SK-N-SH (cell line): ENCODE measurements around the gene CEL.

Source experiments
- CTCF ChIP-seq: fragments of 200-600 bp; sonication (generic); IDR thresholded peaks from 2 replicates; pipeline ENCODE4 v1.6.1; 2017; ENCODE audit warnings: antibody characterized with exemption, mild to moderate bottlenecking, moderate library complexity
- EP300 ChIP-seq, 2 experiments: IDR thresholded peaks; 2 replicates each; pipeline versions ENCODE4 v1.4.0 to v1.6.1; 2012; ENCODE audit warnings: borderline replicate concordance in 1 of 2, low read depth in 1 of 2, low read length in 1 of 2
- EZH2phosphoT487 ChIP-seq: fragments of 200-600 bp; sonication (generic); IDR thresholded peaks from 2 replicates; pipeline ENCODE4 v1.6.1; 2017; ENCODE audit warnings: low read depth, mixed run types, mild to moderate bottlenecking, antibody characterized with exemption, moderate library complexity, borderline replicate concordance
- FOXJ3 ChIP-seq: sonication (generic); formaldehyde crosslinking; IDR thresholded peaks from 2 replicates; pipeline ENCODE4 v1.5.1; 2020; ENCODE audit warnings: mild to moderate bottlenecking, missing genetic modification reagents
- FOXM1 ChIP-seq: IDR thresholded peaks from 2 replicates; pipeline ENCODE4 v1.4.0; 2012; ENCODE audit warnings: low read depth, mild to moderate bottlenecking
- IRF3 ChIP-seq: fragments of 150-350 bp; IDR thresholded peaks from 2 replicates; pipeline ENCODE4 v1.6.1; 2016; ENCODE audit warnings: mild to moderate bottlenecking, low read depth, low read length
- MEF2A ChIP-seq: IDR thresholded peaks from 2 replicates; pipeline ENCODE4 v1.4.0; 2012; ENCODE audit warnings: low read depth, borderline replicate concordance
- POLR2AphosphoS5 ChIP-seq: IDR thresholded peaks from 2 replicates; pipeline ENCODE4 v1.6.1; 2012; ENCODE audit warnings: low read depth, low read length
- RAD21 ChIP-seq: IDR thresholded peaks from 2 replicates; pipeline ENCODE4 v1.6.1; 2012; ENCODE audit warnings: mild to moderate bottlenecking, low read length
- SIN3A ChIP-seq: IDR thresholded peaks from 2 replicates; pipeline ENCODE4 v1.6.1; 2012; ENCODE audit warnings: low read depth, mild to moderate bottlenecking, low read length, moderate library complexity, borderline replicate concordance
- SMC3 ChIP-seq: IDR thresholded peaks from 2 replicates; pipeline ENCODE4 v1.6.1; 2012; ENCODE audit warnings: low read depth, low read length, improper control_type of control experiment
- TCF12 ChIP-seq: IDR thresholded peaks from 2 replicates; pipeline ENCODE4 v1.4.0; 2012
- YY1 ChIP-seq: IDR thresholded peaks from 2 replicates; pipeline ENCODE4 v1.4.0; 2012; ENCODE audit warnings: low read depth, mild to moderate bottlenecking

- TF ChIP-seq TCF12: no peak
- TF ChIP-seq CTCF: no peak
- no peak for TF ChIP-seq FOXJ3 (CRISPR knock-in tag)
- no peak for TF ChIP-seq YY1
- no peak for TF ChIP-seq EZH2phosphoT487
- no peak for TF ChIP-seq RAD21
- no peak for TF ChIP-seq POLR2AphosphoS5
- no peak for TF ChIP-seq SIN3A
- TF ChIP-seq SMC3: no peak
- no peak for TF ChIP-seq FOXM1
- no peak for TF ChIP-seq MEF2A
- TF ChIP-seq IRF3: no peak
- TF ChIP-seq EP300 (IDR thresholded peaks at IDR 0.05; ENCODE audit: borderline replicate concordance in 1 of 2, low read depth in 1 of 2, low read length in 1 of 2): no peak
Observed at GRCh38 chr9:133044125-133044524, 17.7 kb upstream of the CEL start.
